Endodermal cell (in vitro differentiated cells): ENCODE data around the gene PSMD8. TPM values are rescaled to one million over a fixed set of nuclear protein-coding genes. Genes with fewer than 3 reads are reported as not detected.
"Not testable (repeated sequence)": the region's sequence is repeated elsewhere in the genome, so short reads cannot be mapped to it uniquely, and the experiment has no call there.

Source experiments
- DNase-seq: peaks from one replicate; pipeline ENCODE4 v3.0.0-alpha.2; 2017
- H3K27ac ChIP-seq: 2 replicates; pipeline ENCODE4 v1.5.1; 2013; ENCODE audit warnings: mild to moderate bottlenecking, low read depth, low read length, moderate library complexity
- H3K27me3 ChIP-seq: 2 replicates; pipeline ENCODE4 v1.6.1; 2013; ENCODE audit warnings: mild to moderate bottlenecking, low read length, moderate library complexity; ENCODE audit not compliant: insufficient read depth, control insufficient read depth, poor library complexity, severe bottlenecking
- H3K36me3 ChIP-seq: 2 replicates; pipeline ENCODE4 v1.7.0; 2013; ENCODE audit warnings: mild to moderate bottlenecking, low read length, moderate library complexity; ENCODE audit not compliant: control insufficient read depth, insufficient read depth
- H3K4me1 ChIP-seq: one replicate; pipeline ENCODE4 v1.7.0; 2013; ENCODE audit warnings: low read length; ENCODE audit not compliant: control insufficient read depth, insufficient read depth
- H3K4me3 ChIP-seq: 2 replicates; pipeline ENCODE4 v1.5.1; 2013; ENCODE audit warnings: mild to moderate bottlenecking, low read length, moderate library complexity
- H3K9ac ChIP-seq: 2 replicates; pipeline ENCODE4 v1.6.1; 2013; ENCODE audit warnings: mild to moderate bottlenecking, low read length, moderate library complexity; ENCODE audit not compliant: poor library complexity, severe bottlenecking; ENCODE audit errors: extremely low read depth
- H3K9me3 ChIP-seq: 2 replicates; pipeline ENCODE4 v1.6.1; 2013; ENCODE audit warnings: mild to moderate bottlenecking, low read length, moderate library complexity; ENCODE audit not compliant: control insufficient read depth
- H3K27ac Mint-ChIP-seq: 2 replicates; pipeline ENCODE4 v1.8.0; 2020; ENCODE audit warnings: mixed read lengths
- H3K27me3 Mint-ChIP-seq: 2 replicates; pipeline ENCODE4 v1.8.0; 2021; ENCODE audit warnings: mild to moderate bottlenecking, mixed read lengths; ENCODE audit not compliant: insufficient read depth
- H3K36me3 Mint-ChIP-seq: 2 replicates; pipeline ENCODE4 v1.8.0; 2020; ENCODE audit warnings: low read depth, mixed read lengths
- H3K4me1 Mint-ChIP-seq: 2 replicates; pipeline ENCODE4 v1.8.0; 2020; ENCODE audit warnings: mixed read lengths
- H3K4me3 Mint-ChIP-seq: 2 replicates; pipeline ENCODE4 v1.8.0; 2020; ENCODE audit warnings: mild to moderate bottlenecking, moderate library complexity, mixed read lengths
- H3K9me3 Mint-ChIP-seq: 2 replicates; pipeline ENCODE4 v1.8.0; 2020; ENCODE audit warnings: mild to moderate bottlenecking, mixed read lengths
- CTCF ChIP-seq: fragments of 200-600 bp; sonication (generic); conservative IDR thresholded peaks from 2 replicates; pipeline ENCODE4 v1.5.0; 2021; ENCODE audit warnings: antibody characterized with exemption, mild to moderate bottlenecking
- WGBS, 2 experiments: methylation state at CpG; one replicate each; pipeline versions ENCODE4 v1.1.5 to v1.1.7; 2013; ENCODE audit warnings: missing lambda C conversion rate in 2 of 2, mixed read lengths in 1 of 2; ENCODE audit not compliant: insufficient coverage in 1 of 2, insufficient read length in 1 of 2; 5-methylcytosine and 5-hydroxymethylcytosine counted together
- total RNA-seq, 2 donors: library from RNA; stranded (reverse); fragmentation: NEBNext Ultra II Directional in 1 of 2; extraction: Animal tissue kit (Norgen Biotek cat#: 25700) in 1 of 2; gene quantifications; 2 replicates in 1 of 2; 3 replicates in 1 of 2; pipeline ENCODE4 v1.2.1, GENCODE V29; 2021

PSMD8 gene
- total RNA-seq, 2 donors from 2014 or later = 168 to 178 TPM

GRCh38 chr19:38424272-38424671 is 49.9 kb downstream of the PSMD8 start:
- H3K9me3 ChIP-seq = no peaks in the 10 kb centered on the region
- WGBS, 2 experiments = 85 to 86% methylated on average over 1 to 5 of the region's 5 CpGs
- H3K9me3 Mint-ChIP-seq = no peaks in the 10 kb centered on the region
- H3K27me3 Mint-ChIP-seq = peaks cover 22% of the 10 kb centered on the region
- no peaks in the 10 kb centered on the region for H3K36me3 ChIP-seq
- H3K9ac ChIP-seq = no peak overlapping the region
- H3K4me1 ChIP-seq = no peaks in the 10 kb centered on the region
- no peak overlapping the region for H3K27ac Mint-ChIP-seq
- H3K27me3 ChIP-seq = peaks cover 9% of the 10 kb centered on the region
- DNase-seq = no peak
- H3K4me3 Mint-ChIP-seq = no peak overlapping the region
- no peak for TF ChIP-seq CTCF
- no peaks in the 10 kb centered on the region for H3K4me1 Mint-ChIP-seq
- H3K36me3 Mint-ChIP-seq = no peaks in the 10 kb centered on the region
- no peak overlapping the region for H3K27ac ChIP-seq
- H3K4me3 ChIP-seq = no peak overlapping the region

GRCh38 chr19:38425222-38425809 is 50.9 kb downstream of the PSMD8 start:
- H3K27ac ChIP-seq = no peak overlapping the region
- no peaks in the 10 kb centered on the region for H3K4me1 Mint-ChIP-seq
- H3K9me3 Mint-ChIP-seq = no peaks in the 10 kb centered on the region
- H3K4me3 ChIP-seq = no peak overlapping the region
- no peak overlapping the region for H3K9ac ChIP-seq
- no peak for DNase-seq
- H3K36me3 Mint-ChIP-seq = no peaks in the 10 kb centered on the region
- no peaks in the 10 kb centered on the region for H3K36me3 ChIP-seq
- 86 to 89% methylated on average over 6 to 7 of the region's 7 CpGs for WGBS, 2 experiments
- H3K27me3 Mint-ChIP-seq = peaks cover 11% of the 10 kb centered on the region
- no peak overlapping the region for H3K4me3 Mint-ChIP-seq
- H3K27me3 ChIP-seq = no peaks in the 10 kb centered on the region
- H3K27ac Mint-ChIP-seq = no peak overlapping the region
- H3K9me3 ChIP-seq = no peaks in the 10 kb centered on the region
- no peaks in the 10 kb centered on the region for H3K4me1 ChIP-seq
- no peak for TF ChIP-seq CTCF

- Histone ChIP-seq H3K27ac (no peak within 1 kb of the TSS), H3K4me1 (no peaks in the 10 kb centered on the region), H3K27me3 (no peaks in the 10 kb centered on the region), H3K9ac (no peak within 1 kb of the TSS), H3K9me3 (no peaks in the 10 kb centered on the region), H3K36me3 (no peaks in the 10 kb centered on the region), H3K4me3 (no peak within 1 kb of the TSS)
- Mint-ChIP-seq H3K36me3 (no peaks in the 10 kb centered on the region), H3K27me3 (peaks cover 6% of the 10 kb centered on the region), H3K4me3 (no peak within 1 kb of the TSS), H3K9me3 (no peaks in the 10 kb centered on the region), H3K27ac (no peak within 1 kb of the TSS), H3K4me1 (no peaks in the 10 kb centered on the region)
- WGBS, 2 experiments = 67 to 74% methylated on average over 7 to 18 of the region's 20 CpGs
- peak; percentile 66 for DNase-seq
- no peak for TF ChIP-seq CTCF
These were observed 51.6 kb downstream of the PSMD8 start, which contains the start of gene RASGRP4 for GRCh38 chr19:38425810-38426466. Gene RASGRP4 (minus strand): TSS chr19:38426219. CDS start chr19:38426091, 128 bp downstream.

GRCh38 chr19:38427035-38427677 is 52.8 kb downstream of the PSMD8 start:
- not testable (repeated sequence) for H3K27me3 Mint-ChIP-seq, H3K27ac ChIP-seq, DNase-seq, H3K9ac ChIP-seq, H3K9me3 Mint-ChIP-seq, H3K4me1 Mint-ChIP-seq, H3K4me1 ChIP-seq, H3K4me3 Mint-ChIP-seq, H3K27ac Mint-ChIP-seq, H3K27me3 ChIP-seq, H3K36me3 Mint-ChIP-seq, H3K36me3 ChIP-seq, H3K9me3 ChIP-seq, H3K4me3 ChIP-seq
- 91 to 92% methylated on average over 8 to 17 of the region's 17 CpGs for WGBS, 2 experiments
